ENCODE data around the gene AMACR.

Gene AMACR

DNA sequence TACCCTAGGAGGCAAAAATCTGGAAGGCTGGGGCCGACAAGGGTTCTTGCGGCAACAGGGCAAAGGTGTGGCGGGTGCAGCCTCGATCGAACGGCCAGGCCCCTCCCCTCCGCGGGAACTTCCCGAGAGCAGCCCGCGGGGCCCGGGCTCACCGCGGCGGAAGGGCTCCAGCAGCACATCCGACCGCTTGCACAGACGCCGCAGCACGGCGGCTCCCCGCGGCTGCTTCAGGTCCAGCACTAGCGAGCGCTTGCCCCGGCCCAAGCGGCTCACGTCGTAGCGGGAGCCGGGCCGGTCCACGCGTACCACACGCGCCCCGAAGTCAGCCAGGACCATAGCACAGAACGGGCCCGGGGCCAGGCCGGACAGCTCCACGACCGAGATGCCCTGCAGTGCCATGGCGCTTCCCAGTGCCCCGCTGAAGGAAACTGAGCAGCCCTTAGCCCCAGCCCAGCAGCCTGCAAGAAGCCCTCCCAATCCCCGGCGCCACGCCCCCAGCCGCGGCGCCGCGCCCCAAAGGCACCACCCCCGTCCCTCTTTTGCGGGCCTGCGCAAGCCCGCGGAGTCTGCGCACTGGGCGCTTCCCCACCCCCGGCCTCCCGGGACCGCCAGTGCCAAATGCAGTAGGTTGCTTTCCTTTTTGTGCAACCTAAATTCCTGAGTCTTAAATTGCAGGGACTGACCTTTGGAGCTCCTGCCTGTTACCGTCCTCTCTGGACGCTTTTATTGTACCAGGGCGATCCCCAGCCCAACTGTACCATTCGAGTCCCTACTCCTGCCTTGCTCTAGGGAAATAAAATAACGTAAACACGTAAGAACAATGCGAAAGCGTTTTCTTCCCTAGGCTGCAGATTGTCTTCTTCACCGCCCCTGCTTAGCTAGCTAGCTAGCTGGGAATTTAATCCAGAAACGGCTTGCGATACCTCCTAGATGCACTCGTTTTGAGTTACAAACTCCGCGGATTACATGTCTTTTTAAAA lies at the start of gene AMACR:
AMACR (minus strand) TSS at position 430 of the 980 bp plus-strand sequence; CDS start at position 399, 31 bp downstream.
- TF ChIP-seq, protein P1, sequence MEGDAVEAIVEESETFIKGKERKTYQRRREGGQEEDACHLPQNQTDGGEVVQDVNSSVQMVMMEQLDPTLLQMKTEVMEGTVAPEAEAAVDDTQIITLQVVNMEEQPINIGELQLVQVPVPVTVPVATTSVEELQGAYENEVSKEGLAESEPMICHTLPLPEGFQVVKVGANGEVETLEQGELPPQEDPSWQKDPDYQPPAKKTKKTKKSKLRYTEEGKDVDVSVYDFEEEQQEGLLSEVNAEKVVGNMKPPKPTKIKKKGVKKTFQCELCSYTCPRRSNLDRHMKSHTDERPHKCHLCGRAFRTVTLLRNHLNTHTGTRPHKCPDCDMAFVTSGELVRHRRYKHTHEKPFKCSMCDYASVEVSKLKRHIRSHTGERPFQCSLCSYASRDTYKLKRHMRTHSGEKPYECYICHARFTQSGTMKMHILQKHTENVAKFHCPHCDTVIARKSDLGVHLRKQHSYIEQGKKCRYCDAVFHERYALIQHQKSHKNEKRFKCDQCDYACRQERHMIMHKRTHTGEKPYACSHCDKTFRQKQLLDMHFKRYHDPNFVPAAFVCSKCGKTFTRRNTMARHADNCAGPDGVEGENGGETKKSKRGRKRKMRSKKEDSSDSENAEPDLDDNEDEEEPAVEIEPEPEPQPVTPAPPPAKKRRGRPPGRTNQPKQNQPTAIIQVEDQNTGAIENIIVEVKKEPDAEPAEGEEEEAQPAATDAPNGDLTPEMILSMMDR (IDR thresholded peaks at IDR 0.05; ENCODE audit: extremely low read depth, insufficient read depth, missing control alignments), result no peak
- DNase-seq (ENCODE audit: low spot score), result peak; percentile 96
- in situ Hi-C loops (cut with MboI; ENCODE audit: low pct_unique_long_range_greater_than_20kb, low sequenced_read_pairs, unreplicated experiment), result no loop called here

DNA sequence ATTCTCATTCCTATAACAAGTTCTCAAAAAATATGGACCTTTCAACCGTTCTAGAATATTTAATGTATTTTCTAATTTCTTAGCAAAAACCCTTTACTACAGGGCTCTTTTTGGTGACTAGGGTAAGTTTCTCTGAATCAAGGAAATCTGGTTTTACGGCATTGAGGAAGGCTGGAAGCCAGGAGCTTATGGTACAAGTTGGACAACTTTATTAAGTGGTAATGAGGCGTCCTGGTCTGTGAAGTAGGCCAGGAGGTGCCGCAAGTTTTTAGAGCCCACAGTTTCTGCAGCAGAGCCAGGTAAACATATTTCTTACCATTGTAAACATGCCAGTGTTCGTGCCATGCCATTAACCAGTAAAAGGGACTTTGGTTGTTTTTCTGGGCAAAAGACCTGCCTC lies 49.7 kb upstream of the AMACR start:
- TF ChIP-seq, protein P1 (IDR thresholded peaks at IDR 0.05; ENCODE audit: extremely low read depth, insufficient read depth, missing control alignments), result no peak
- in situ Hi-C loops (cut with MboI; ENCODE audit: low pct_unique_long_range_greater_than_20kb, low sequenced_read_pairs, unreplicated experiment), result no loop called here

DNA sequence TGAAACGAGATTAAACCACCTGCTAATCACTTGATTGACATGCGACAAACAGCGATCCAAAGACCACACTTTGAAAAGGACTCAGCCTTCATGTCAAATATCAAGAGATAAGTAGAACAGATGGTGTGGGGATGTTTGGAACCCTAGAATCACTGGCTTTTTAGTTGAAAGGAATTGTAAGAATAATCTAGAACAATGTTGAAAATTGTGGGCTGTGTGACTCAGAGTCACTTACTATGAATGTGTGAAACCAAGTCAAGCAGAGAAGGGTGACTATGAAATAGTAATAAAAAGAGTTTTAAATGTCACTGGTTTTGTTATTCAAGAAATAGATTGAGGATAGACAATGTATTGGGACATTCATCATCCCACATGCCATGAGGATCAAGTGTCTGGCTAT lies 49.3 kb upstream of the AMACR start:
- TF ChIP-seq, protein P1 (IDR thresholded peaks at IDR 0.05; ENCODE audit: extremely low read depth, insufficient read depth, missing control alignments), result no peak
- in situ Hi-C loops (cut with MboI; ENCODE audit: low pct_unique_long_range_greater_than_20kb, low sequenced_read_pairs, unreplicated experiment), result no loop called here
- no peak for DNase-seq (ENCODE audit: low spot score)

More for the DNA sequence above, 49.7 kb upstream of the AMACR start:
- DNase-seq (ENCODE audit: low spot score), result no peak

DNA sequence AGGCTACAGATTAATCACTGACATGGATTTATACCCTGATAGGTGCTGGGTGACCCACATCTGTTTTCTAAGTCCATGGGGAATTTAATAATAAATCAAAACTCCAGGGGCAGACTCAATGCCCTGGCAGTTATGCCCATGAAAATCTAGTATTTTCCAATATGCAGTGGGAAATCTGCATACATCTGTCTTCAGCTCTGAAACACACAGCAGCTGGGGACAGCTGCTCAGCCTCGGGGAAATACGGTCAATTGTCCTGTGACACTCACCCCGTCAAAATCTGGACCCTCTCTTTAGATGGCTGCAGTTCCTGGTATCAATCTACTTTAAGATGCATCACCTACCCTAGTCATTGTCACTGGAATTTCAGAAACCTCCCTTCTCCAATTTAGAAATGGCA lies 47.8 kb upstream of the AMACR start:
- DNase-seq (ENCODE audit: low spot score), result no peak
- TF ChIP-seq, protein P1 (IDR thresholded peaks at IDR 0.05; ENCODE audit: extremely low read depth, insufficient read depth, missing control alignments), result no peak
- in situ Hi-C loops (cut with MboI; ENCODE audit: low pct_unique_long_range_greater_than_20kb, low sequenced_read_pairs, unreplicated experiment), result no loop called here

DNA sequence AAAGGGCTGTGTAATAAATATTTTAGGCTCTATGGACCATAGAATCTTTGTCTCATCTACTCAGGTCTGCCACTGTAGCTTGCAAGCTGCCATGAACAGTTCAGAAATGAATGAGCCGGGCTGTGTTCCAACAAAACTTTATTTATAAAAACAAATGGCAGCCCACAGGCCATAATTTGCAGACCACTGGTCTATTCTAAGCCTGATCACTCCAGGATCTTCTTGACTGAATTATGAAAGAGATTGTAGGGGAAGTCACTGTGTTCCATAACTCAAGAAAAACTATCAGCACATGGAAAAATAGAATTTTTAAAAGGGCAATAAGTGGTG lies 46.5 kb upstream of the AMACR start:
- in situ Hi-C loops (cut with MboI; ENCODE audit: low pct_unique_long_range_greater_than_20kb, low sequenced_read_pairs, unreplicated experiment), result no loop called here
- TF ChIP-seq, protein P1 (IDR thresholded peaks at IDR 0.05; ENCODE audit: extremely low read depth, insufficient read depth, missing control alignments), result no peak
- DNase-seq (ENCODE audit: low spot score), result no peak

DNA sequence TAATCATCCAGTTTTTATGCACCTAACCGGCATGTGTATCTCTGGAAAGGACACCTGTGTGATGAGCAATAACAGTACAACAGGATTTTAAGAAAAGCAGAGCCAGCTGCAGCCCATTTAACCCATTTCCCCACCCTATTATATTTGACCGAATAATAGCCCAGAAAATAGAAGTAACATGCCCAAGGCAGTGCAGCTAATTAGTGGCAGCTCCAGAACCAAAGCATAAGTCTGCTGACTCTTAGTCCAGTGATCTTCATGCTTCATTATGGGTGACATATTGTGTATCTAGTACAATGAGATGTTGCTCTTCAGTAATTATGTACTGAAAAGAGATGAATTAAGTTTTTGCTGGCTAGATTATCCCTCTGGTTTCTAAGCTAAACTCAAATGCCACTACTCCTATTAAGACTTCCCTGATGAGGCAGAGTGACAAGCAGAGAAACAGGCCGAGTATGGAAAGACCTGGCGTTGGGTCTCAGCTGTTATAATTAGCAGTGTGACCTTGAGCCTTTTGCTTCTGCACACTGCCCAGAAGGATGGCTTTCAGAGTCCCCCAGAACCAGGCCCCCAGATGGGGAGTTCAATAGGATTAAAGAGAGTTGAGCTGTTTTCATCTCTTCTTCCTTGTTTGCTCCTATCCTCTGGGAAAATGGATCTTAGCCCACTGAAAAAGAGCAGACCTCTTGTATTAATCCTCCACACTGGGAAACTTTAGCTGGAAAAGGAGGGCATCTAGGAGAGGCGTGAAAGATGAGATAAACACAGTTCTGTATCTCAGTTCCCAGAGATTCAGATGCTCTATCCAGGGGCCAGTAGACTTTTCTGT lies 45.9 kb upstream of the AMACR start:
- in situ Hi-C loops (cut with MboI; ENCODE audit: low pct_unique_long_range_greater_than_20kb, low sequenced_read_pairs, unreplicated experiment), result no loop called here
- DNase-seq (ENCODE audit: low spot score), result no peak
- TF ChIP-seq, protein P1 (IDR thresholded peaks at IDR 0.05; ENCODE audit: extremely low read depth, insufficient read depth, missing control alignments), result no peak

All from GM13977 (cell line).